ENCODE measurements around the gene DOCK1.

- TF ChIP-seq CTCF (IDR thresholded peaks at IDR 0.05) (no peak), POLR2A (IDR thresholded peaks at IDR 0.05) (no peak), POLR2AphosphoS5 (IDR thresholded peaks at IDR 0.05) (no peak)
Measured at GRCh38 chr10:127462643-127463295, 557.5 kb downstream of the DOCK1 start.

Data from breast epithelium (tissue), 3 donors.